Kasumi-1 (cell line): ENCODE results near the gene ZNF814.
"Not testable (repeated sequence)": the region's sequence is repeated elsewhere in the genome, so short reads cannot be mapped to it uniquely, and the experiment has no call there.

Experiments
- DNase-seq, 2 experiments: peaks; one replicate each; lab custom pipeline; 2025; lab: John Stamatoyannopoulos, UW

Gene ZNF814

GRCh38 chr19:57862351-57862750 is 26.5 kb downstream of the ZNF814 start:
- DNase-seq, result not testable (repeated sequence)

GRCh38 chr19:57854117-57854516 is 34.7 kb downstream of the ZNF814 start:
- not testable (repeated sequence) for DNase-seq

- DNase-seq, result not testable (repeated sequence)
Measured at GRCh38 chr19:57851812-57852603, 36.8 kb downstream of the ZNF814 start.

GRCh38 chr19:57850553-57851017 is 38.3 kb downstream of the ZNF814 start:
- DNase-seq, result no peak

GRCh38 chr19:57849666-57850473 is 39.0 kb downstream of the ZNF814 start, which contains the start of gene ZNF587:
Gene ZNF587, plus strand, starts transcription at chr19:57849859. Its CDS starts 180 bp downstream, at chr19:57850039.
- DNase-seq, result peak; percentile 88 to 92

- DNase-seq, result not testable (repeated sequence)
Measured at GRCh38 chr19:57849162-57849665, 39.6 kb downstream of the ZNF814 start.

GRCh38 chr19:57847164-57847563 is 41.7 kb downstream of the ZNF814 start:
- DNase-seq, result not testable (repeated sequence)

GRCh38 chr19:57841122-57841763 is 47.6 kb downstream of the ZNF814 start:
- no peak for DNase-seq

GRCh38 chr19:57838622-57839191 is 50.1 kb downstream of the ZNF814 start:
- not testable (repeated sequence) for DNase-seq

GRCh38 chr19:57836991-57837390 is 51.8 kb downstream of the ZNF814 start:
- DNase-seq, result not testable (repeated sequence)

- DNase-seq, result no peak
Measured at GRCh38 chr19:57830071-57830602, 58.7 kb downstream of the ZNF814 start, which contains the start of gene ZNF587B. Gene ZNF587B, plus strand, starts transcription at chr19:57830299. Its CDS starts 230 bp downstream, at chr19:57830529.

GRCh38 chr19:57829316-57829715 is 59.5 kb downstream of the ZNF814 start:
- DNase-seq, result no peak

GRCh38 chr19:57825511-57825910 is 63.3 kb downstream of the ZNF814 start:
- no peak for DNase-seq

- DNase-seq, result not testable (repeated sequence)
Measured at GRCh38 chr19:57823608-57824007, 65.2 kb downstream of the ZNF814 start.

GRCh38 chr19:57823155-57823554 is 65.7 kb downstream of the ZNF814 start:
- not testable (repeated sequence) for DNase-seq

GRCh38 chr19:57821501-57821900 is 67.3 kb downstream of the ZNF814 start:
- not testable (repeated sequence) for DNase-seq

- DNase-seq, result not testable (repeated sequence)
Measured at GRCh38 chr19:57821095-57821494, 67.7 kb downstream of the ZNF814 start.

- no peak for DNase-seq
Measured at GRCh38 chr19:57820599-57820998, 68.2 kb downstream of the ZNF814 start.

GRCh38 chr19:57819475-57820148 is 69.2 kb downstream of the ZNF814 start:
- peak; percentile 90 to 94 for DNase-seq

- DNase-seq, result no peak
Measured at GRCh38 chr19:57818378-57818777, 70.5 kb downstream of the ZNF814 start.

GRCh38 chr19:57817976-57818375 is 70.9 kb downstream of the ZNF814 start:
- DNase-seq, result no peak
